ENCODE measurements around the gene TREM1.
A peak's percentile ranks its signal among the peaks of the same experiment; 100 is the strongest.
"Not testable (repeated sequence)": the region's sequence is repeated elsewhere in the genome, so short reads cannot be mapped to it uniquely, and the experiment has no call there.

The TREM1 gene

DNA sequence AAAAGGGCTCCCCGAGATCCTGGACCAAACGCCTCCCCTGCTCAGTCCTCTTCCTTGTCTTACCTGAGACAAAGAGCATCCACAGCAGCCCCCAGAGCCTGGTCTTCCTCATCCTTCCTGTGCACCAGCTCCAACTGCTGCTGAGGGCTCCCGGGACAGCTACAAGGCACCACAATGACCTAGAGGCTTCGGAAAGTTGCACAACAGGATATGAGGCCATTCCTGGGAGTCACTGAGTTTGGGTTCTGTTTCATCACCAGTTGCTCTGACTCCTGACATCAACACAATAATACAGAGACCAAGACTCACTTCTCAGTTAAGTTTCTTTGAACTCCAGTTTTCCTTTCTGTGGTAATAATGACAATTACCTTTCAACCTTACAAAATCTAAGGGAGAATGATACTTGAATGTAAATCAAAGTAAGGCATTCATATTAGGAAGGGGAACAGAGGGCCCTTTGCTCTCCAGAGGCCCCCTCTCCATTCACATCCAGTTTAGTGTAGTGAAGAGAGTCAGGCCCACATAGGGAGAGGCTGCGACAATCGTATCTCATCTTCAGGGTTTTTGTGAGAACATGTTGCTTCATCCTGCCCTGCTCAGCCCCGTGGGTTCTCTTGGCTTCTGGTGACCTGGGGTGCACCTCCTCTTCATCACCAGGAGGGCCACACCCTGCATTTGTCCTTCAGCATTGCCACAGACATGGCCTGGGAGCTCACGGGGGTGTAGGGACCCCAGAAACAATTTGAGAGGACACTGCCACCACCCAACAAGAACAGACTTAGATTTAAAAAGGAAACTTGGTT, at the start of gene TREM1:
TSS of gene TREM1 (minus strand) at position 139 of the 803 bp plus-strand sequence. CDS start at position 112, 27 bp downstream.
- DNase-seq (ENCODE audit: low spot score), result no peak

DNA sequence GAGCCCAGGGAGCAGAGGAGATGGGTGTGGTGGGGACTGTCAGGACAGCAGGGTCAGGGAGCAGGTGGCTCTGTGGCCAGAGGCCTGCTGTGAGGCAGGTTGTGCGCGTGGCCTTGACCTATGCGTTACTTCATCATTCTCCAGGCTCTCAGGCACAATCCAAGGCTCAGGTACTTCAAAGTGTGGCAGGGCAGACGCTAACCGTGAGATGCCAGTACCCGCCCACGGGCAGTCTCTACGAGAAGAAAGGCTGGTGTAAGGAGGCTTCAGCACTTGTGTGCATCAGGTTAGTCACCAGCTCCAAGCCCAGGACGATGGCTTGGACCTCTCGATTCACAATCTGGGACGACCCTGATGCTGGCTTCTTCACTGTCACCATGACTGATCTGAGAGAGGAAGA, 49.5 kb upstream of the TREM1 start:
- no peak for DNase-seq (ENCODE audit: low spot score)

DNA sequence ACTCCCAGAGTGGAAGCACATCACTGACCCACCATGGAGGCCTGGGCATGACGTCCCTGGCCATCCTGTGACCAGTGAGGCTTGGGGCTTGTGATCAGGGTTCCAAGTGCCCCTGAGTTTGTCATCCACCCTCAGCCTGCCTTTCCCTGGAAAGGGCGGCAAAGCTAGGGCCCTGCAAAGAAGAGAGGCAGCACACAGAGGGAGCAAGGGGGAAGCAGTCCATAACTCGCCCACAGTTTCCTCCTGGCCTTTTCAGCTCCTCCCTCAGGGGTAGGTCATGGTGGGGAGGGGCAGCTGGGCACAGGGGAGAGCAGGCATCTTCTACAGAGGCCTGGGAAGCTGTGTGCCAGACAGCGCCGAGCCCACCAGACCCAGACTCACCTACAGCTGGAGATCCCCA, 48.8 kb upstream of the TREM1 start, which contains the start of gene NCR2:
TSS of gene NCR2 (plus strand) at position 313 of the 400 bp plus-strand sequence. CDS start 269 bp downstream, outside the sequence.
- DNase-seq (ENCODE audit: low spot score), result no peak

DNA sequence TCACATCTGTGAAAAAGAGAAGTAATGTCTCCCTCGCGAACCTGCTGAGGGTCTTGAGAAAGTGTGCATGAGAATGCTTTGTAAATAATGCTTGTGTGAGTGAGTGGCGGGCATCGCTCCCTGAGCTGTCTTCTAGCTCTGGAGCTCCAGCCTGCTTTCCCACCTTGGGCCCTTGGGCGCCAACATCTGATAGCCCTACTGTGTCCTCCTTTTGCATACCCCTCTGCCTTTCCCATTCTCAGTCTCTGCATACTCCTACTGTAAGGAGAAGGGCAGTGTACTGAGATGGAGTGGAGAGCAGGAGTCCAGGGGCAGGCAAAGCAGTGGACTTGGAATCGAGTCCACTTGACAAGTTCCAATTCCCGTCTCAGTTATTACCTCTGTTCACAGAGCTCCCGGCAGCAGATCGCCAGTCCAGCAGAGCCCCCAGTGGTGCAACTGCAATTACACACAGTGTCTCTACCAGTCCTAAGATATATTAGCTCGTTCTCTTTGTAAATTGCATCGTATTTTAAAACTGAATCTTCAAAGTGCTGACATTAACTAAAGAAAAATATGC, 48.1 kb upstream of the TREM1 start:
- no peak for DNase-seq (ENCODE audit: low spot score)

DNA sequence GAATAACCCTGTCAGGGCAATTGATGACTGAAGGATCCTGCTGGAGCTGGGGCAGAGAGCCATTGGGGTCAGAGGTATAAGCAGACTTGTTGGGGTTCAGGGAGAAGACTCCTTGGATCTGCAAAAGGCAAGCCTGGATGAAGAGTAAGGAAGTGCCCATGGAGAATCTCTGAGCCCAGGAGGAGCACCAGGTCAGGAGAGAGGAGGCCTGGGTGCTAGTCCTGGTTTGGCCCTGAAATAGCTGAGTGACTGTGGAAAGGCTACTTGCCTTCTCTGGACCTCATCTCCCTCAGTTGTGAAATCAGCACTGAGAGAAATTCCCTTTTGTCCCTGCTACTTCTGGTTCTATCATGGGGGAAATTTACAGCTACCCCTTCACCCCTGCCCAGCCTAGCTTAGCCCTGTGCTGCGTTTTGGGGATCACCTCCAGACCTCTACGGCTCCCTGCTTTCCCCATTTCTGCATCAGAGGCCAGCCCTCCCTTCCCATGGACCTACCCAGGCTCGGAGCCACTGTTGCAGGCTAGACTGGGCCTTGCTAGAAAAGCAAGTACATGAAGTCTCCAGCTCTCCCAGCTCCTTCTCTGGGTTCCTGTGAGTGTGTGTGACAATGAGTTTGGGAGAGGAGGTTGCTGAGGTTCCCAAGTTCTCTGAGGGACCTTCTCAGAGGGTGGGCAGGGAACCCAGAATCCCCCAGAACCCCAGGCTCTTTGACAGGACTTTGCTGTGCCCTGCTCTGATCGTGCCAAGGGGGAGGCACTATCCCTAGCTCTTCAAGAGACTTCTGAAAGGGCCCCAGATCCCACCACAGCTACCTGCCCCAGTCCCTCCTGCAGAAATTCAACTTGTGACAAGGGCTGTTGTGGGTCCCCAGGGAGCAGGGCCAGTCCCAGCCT, 46.6 kb upstream of the TREM1 start:
- DNase-seq (ENCODE audit: low spot score), result no peak

DNA sequence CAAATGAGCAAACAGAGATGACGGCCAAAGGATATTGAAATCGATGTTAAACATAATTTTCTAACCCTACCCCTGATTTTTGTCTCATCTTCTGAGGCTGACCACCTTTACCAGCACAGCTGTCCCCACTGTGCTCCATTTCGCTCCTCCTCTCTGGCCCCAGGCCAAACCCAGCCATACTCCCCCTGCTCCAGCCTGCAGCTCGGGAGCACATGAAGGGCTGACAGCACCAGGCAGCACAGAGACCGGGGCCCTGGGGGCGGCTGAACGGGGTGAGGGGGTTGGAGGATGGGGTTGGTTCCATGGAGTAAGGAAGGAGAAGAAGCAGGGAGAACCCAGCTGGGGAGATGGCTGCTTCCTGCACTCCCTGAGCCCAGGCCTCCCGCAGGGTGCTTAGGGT, 45.8 kb upstream of the TREM1 start:
- DNase-seq (ENCODE audit: low spot score), result no peak

DNA sequence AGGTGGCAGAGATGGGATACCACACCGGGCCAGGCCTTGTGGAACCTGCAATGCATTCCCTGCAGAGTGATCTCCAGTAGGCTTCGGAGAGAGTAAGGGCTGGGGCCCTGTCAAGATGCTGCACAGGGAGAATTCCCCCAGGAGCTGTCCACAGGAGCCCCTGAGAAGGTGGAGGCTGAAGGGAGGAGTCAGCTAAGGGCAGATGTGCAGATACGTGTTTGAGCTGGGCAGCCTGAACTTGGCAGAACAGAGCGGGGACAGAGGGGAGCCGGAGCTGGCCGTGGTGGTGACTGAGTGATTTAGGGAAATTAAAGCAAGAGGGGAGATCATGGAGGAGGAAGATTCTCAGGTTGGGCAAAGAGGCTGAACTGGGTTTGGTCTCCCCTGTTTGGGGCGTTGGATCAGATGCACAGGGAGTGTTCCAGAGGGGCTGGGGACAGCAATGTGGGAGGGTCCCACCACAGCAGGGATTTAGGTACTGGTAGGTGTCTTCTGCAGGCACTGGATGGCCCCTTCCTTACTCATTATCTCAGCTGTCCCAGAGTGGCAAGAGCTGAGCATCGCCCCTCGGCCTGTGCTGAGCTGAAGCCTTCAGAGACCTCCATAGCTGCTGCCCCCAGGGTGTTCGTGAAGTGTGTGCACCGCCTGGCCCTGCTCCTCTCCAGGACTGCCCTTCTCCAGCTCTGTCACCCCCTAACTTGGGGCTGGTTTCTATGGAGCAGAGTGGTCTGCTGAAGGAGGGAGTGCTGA, 45.1 kb upstream of the TREM1 start:
- no peak for DNase-seq (ENCODE audit: low spot score)

DNA sequence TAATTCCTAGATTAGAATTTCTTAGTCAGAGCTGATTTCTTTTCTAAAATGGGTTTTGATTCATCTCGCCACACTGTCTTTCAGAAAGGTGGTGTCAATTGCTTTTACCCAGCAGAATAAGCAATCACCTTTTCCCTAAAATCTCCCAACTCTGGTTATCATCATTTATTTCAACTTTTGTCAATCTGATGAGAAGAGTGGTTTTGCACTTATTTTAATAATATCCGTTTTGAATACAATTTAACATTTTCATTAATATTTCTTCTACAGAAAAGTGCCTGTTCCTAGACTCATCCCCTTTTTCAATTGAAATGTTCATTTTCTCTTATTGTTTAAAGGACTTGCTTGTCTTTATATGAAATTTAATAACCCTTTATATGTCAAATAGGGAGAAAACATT, 40.7 kb upstream of the TREM1 start:
- DNase-seq (ENCODE audit: low spot score), result no peak

DNA sequence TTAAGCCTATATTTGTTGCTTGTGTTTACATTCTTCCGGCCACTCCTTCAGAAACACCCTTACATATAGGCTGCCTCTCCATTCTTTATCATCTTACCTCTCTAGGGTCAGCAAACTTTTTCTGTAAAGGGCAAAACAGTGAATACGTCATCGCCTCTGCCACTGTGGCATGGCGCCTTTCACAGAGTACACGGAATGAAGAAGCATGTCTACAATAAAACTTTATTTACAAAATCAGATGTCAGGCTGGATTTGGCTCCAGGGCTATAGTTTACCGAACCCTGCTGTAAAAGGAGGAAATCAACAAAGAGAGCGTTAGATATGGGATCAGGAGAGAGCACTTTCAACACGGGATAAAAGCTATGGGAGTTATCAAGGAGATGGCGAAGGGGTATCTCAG, 39.6 kb upstream of the TREM1 start:
- DNase-seq (ENCODE audit: low spot score), result no peak

DNA sequence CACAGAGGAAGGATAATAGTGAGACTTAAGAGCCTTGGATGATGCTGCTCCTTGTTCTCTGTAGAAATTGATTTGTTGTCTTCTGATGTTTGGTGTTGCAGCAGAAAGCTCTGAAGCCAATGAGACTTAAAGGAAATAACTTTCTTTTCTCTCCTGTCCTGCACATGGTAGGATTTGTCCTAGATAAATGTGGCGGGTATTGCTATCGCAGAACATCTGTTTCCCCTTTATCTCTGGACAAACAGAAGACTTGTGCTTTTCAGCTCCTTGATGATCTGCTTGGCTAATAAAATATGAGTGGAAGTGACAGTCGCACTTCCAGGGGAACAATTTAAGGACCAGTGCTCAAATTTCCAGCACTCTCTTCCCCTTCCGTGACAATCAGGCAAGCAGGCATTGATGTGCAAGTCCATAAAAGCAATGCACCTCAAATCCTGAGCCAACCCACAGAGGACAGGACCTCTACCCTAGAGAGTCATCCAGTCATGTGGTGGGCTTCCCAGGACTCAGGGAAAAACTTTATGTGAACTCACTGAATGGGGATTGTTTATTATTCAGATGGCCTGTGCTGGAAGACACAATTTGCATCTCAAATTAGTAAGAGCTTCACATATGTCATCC, 39.1 kb upstream of the TREM1 start:
- DNase-seq (ENCODE audit: low spot score), result no peak

DNA sequence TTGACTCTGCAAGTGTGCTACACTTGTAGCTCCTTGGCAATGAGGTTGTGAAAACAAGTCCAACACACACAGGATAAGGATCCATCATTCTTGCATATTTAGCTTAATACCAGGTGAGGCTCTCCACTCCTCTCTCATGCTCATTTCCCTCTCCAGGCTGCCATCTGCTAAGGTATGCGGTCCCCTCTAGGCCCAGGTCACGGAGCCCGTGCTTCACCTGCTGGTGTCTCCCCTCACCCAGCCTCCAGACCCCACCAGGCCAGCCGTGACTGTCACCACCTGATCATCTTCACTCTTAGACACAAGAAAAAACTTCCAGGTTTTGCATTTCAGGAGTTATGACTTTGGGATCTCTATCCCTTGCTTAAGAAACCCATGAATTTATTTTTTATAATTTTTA, 34.7 kb upstream of the TREM1 start:
- DNase-seq (ENCODE audit: low spot score), result no peak

DNA sequence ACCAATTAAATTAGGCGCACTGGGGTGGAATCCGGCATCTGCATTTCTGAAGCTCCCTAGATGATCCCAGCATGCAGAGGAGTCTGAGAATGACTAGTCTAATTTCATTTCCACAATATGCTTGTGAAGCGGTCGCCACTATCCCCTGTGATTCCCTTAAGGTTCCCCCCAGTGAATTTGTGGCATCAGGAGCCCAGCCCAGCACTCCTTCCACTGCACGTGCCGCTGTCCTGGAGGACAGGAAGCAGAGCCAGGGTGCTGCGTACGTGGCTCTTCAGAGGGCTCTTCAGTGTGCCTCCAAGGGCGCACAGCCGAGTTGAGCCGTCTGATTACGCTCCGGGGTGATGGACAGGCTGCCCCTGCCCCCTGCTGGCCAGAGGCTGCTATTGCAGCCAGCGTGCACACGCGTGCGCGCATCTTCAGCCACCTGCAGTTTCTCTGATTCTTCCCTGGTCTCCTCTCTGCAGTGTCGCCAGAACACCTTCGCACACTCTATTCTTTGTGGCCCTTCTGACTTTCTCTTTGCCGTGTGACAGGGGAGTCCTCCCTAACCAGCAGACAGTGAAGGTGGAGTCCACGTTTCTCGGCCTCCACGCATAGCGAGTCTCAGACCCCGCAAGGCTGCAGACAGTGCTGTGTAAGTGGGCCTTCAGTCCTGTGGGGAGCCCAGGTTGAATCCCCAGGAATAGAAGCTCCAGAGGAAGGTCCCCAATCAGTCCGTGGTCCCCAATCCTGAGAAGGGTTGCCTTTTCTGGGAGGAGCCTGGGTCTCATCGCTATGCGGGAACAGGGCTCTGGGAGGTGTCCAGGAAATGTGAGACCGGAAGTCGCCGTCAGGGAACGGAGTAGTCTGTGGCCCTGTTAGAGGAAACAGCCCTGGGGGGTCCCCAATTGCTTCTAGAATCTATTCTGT, 32.4 kb upstream of the TREM1 start:
- peak; percentile 74 for DNase-seq (ENCODE audit: low spot score)

DNA sequence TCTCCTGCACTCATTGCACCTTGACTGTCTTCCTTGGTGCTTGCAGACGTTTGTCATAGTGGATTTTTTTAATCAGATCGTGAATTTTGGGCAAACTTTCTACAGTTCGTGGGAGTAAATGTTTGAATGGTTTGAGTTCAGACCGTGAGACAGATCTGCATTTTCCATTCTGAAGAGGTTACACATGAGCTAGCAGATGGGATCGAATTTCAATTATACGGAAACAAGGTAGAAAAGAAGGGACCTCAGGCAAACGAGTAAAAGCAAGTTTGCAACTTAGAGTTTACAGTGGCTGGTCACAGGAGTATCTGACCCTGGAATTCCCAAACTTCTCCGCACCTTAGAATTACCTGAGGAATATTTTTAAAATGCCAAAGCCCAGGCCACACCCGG, 31.8 kb upstream of the TREM1 start:
- DNase-seq (ENCODE audit: low spot score), result no peak

DNA sequence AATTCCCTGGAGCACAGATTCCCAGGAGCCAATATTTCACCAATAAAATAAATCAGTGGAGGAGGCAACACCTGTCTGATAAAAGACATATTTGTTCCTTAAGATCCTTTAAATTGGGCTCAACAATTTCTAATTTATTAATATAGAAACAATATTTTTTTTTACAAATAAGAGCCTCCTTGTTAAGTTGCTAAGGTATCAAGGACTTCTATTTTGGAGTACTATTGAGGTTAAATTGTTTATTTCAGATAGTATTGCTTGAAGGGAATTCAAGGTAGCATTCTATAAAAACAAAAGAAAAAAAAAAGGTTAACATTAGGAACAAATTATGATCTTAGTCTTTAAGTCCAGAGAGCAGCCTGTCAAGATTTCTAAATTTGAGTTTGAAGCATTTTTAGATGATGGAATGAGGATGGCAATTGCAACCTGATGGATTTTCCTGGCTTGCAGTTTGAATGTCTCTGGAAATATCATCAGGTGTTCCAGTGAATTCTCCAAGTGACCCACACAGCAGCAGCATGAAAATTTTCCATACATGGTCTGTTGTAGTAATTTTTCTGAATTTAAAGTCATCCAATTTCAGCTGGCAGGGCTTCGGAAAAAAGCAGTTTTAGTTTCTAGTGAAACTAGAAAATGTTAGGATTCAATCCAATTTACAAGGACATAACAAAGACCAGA, 29.6 kb upstream of the TREM1 start:
- DNase-seq (ENCODE audit: low spot score), result no peak

DNA sequence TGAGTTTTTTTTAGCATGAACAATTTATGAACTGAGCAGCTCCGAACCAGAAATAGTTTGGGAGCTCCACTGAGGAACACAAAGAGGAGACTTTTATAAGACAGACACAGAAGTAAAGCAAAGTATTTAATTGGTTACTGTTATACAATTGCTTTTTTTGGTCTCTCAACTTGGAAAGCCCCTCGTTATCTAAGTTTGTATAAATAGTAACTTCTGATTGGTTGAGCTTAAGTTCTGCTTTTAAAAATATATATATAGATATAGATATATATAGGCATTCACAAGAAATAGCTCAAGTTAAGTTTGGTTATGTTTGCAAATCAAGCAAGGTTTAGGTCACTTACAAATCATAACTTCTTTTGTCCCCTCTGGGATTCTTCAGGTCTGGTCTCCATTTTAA, 28.7 kb upstream of the TREM1 start:
- DNase-seq (ENCODE audit: low spot score), result no peak

DNA sequence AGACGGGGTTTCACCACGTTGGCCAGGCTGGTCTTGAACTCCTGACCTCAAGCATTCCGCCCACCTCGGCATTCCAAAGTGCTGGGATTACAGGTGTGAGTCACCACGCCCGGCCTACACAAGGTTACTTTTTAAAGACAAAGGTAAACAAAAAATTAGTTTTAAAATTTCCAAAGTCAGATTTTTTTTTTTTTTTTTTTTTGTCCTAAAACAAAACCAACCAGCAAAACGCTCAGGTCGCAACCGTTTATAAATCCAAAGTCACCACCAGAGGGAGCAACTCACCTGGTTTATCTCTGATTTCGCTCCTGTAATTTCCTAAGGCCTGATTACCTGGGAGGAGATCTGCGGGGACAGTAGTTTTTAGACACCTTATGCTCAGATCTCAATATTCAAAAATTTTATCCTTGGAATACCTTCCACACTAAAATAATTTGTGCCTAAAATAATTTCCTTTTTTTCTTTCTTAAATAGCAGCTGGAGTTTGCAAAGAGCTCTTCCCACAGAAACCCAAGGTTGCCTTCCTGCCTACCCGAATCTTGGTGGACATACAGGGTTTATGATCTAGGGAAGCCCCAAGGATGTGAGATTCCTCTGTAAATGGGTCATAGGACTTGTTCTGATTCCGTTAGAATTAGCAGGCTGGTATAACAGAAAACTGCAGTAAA, 19.8 kb upstream of the TREM1 start:
- DNase-seq (ENCODE audit: low spot score), result peak; percentile 61

DNA sequence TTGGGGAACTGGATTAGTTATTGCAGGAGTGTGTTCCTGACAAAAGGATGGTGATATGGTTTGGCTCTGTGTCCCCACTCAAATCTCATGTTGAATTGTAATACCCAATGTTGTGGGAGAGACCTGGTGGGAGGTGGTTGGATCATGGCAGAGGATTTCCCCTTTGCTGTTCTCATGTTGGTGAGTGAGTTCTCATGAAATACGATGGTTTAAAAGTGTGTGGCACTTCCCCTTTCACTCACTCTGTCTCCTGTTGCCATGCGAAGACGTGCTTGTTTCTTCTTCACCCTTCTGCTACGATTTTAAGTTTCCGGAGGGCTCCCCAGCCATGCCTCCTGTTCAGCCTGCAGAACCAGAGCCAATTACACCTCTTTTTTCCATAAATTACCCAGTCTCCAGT, 16.2 kb upstream of the TREM1 start:
- no peak for DNase-seq (ENCODE audit: low spot score)

DNA sequence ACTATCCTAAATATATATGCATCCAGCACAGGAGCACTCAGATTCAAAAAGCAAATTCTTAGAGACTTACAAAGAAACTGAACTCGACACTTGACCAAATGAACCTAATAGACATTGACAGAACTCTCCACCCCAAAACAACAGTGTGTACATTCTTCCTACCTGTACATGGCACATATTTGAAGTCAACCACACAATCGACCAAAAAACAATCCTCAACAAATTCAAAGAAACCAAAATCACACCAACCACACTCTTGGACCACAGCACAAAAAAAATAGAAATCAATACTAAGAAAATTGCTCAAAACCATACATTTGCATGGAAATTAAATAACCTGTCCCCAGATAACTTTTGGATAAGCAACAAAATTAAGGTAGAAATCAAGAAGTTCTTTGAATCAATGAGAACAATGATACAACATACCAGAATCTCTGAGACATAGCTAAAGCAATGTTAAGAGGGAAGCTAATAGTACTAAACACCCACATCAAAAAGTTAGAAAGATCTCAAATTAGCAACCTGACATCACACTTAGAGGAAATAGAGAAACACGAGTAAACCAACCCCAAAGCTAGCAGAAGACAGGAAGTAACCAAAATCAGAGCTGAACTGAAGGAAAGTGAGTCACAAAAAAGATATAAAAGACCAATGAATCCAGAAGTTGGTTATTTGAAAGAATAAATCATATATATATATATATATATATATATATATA, 12.5 kb upstream of the TREM1 start:
- DNase-seq (ENCODE audit: low spot score), result no peak

DNA sequence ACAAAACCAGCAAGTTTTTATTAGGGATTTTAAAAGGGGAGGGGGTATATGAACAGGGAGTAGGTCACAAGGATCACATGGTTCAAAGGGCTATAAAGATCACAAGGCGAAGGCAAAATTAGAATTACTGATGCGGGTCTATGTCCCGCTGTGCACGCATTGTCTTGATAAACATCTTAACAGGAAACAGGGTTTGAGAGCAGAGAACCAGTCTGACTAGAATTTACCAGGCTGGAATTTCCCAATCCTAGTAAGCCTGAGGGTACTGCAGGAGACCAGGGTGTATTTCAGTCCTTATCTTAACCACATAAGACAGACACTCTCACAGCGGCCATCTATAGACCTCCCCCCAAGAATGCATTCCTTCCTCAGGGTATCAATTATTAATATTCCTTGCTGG, 10.8 kb upstream of the TREM1 start:
- DNase-seq (ENCODE audit: low spot score), result not testable (repeated sequence)

Measured in LoVo (cell line).